SK-N-SH treated with all-trans-retinoic acid at 6 μM for 48 hours (cell line): ENCODE data around the gene SPECC1.
"Not testable (repeated sequence)": the region's sequence is repeated elsewhere in the genome, so short reads cannot be mapped to it uniquely, and the experiment has no call there.

Experiments used
- ATAC-seq: fragments of 200-7000 bp; cut with Tn5 transposase; 3 replicates; pipeline ENCODE4 v1.9.1; 2020; ENCODE audit warnings: mild to moderate bottlenecking, moderate library complexity
- ARNTL ChIP-seq: fragments of 450-650 bp; formaldehyde crosslinking; IDR thresholded peaks from 2 replicates; pipeline ENCODE4 v1.5.0; 2020; ENCODE audit warnings: low read depth, mild to moderate bottlenecking, moderate library complexity, borderline replicate concordance
- BACH2 ChIP-seq: fragments of 250-450 bp; sonication (Bioruptor Pico); IDR thresholded peaks from 2 replicates; pipeline ENCODE4 v1.9.0; 2021; ENCODE audit warnings: mild to moderate bottlenecking, borderline replicate concordance
- ESRRG ChIP-seq: fragments of 250-450 bp; sonication (Bioruptor Pico); IDR thresholded peaks from 2 replicates; pipeline ENCODE4 v1.6.1; 2021; ENCODE audit warnings: mild to moderate bottlenecking
- GLIS3 ChIP-seq: fragments of 250-450 bp; sonication (Bioruptor Pico); IDR thresholded peaks from 2 replicates; pipeline ENCODE4 v1.5.0; 2020; ENCODE audit warnings: mild to moderate bottlenecking, moderate library complexity
- ISL1 ChIP-seq: fragments of 250-450 bp; sonication (Bioruptor Pico); IDR thresholded peaks from 2 replicates; pipeline ENCODE4 v2.1.2; 2022; ENCODE audit warnings: mild to moderate bottlenecking, moderate library complexity
- PPARA ChIP-seq: fragments of 250-450 bp; sonication (Bioruptor Pico); IDR thresholded peaks from 2 replicates; pipeline ENCODE4 v1.5.0; 2020; ENCODE audit warnings: mild to moderate bottlenecking, borderline replicate concordance
- RARB ChIP-seq: fragments of 250-450 bp; sonication (Bioruptor Pico); IDR thresholded peaks from 2 replicates; pipeline ENCODE4 v1.8.0; 2021; ENCODE audit warnings: mild to moderate bottlenecking, moderate library complexity
- SNAI2 ChIP-seq: fragments of 250-450 bp; sonication (Bioruptor Pico); IDR thresholded peaks from 2 replicates; pipeline ENCODE4 v1.5.0; 2020; ENCODE audit warnings: mild to moderate bottlenecking, moderate library complexity
- TOX ChIP-seq: fragments of 250-450 bp; sonication (Bioruptor Pico); IDR thresholded peaks from 2 replicates; pipeline ENCODE4 v1.8.0; 2021; ENCODE audit warnings: mild to moderate bottlenecking, moderate library complexity, borderline replicate concordance
- ZC3H10 ChIP-seq: fragments of 250-450 bp; sonication (Bioruptor Pico); IDR thresholded peaks from 2 replicates; pipeline ENCODE4 v1.5.1; 2021; ENCODE audit warnings: mild to moderate bottlenecking, moderate library complexity
- ZFP30 ChIP-seq: fragments of 450-650 bp; formaldehyde crosslinking; IDR thresholded peaks from 2 replicates; pipeline ENCODE4 v1.5.0; 2022; ENCODE audit warnings: mild to moderate bottlenecking, moderate library complexity
- ZNF565 ChIP-seq: fragments of 450-650 bp; formaldehyde crosslinking; conservative IDR thresholded peaks from 2 replicates; pipeline ENCODE4 v1.5.0; 2020; ENCODE audit warnings: low read depth, mild to moderate bottlenecking, moderate library complexity
- ZNF70 ChIP-seq: fragments of 450-650 bp; formaldehyde crosslinking; IDR thresholded peaks from 2 replicates; pipeline ENCODE4 v1.5.0; 2020; ENCODE audit warnings: mild to moderate bottlenecking, moderate library complexity
- ZNF8 ChIP-seq: fragments of 450-650 bp; formaldehyde crosslinking; IDR thresholded peaks from 2 replicates; pipeline ENCODE4 v1.5.0; 2020; ENCODE audit warnings: mild to moderate bottlenecking, moderate library complexity
- TF ChIP-seq, protein P1 (sequence below): fragments of 250-450 bp; sonication (Bioruptor Pico); IDR thresholded peaks from 2 replicates; pipeline ENCODE4 v1.5.1; 2021; ENCODE audit warnings: mild to moderate bottlenecking, moderate library complexity
- TF ChIP-seq, protein P2 (sequence below): fragments of 250-450 bp; sonication (Bioruptor Pico); IDR thresholded peaks from 2 replicates; pipeline ENCODE4 v1.5.0; 2020; ENCODE audit warnings: mild to moderate bottlenecking, moderate library complexity

The SPECC1 gene

GRCh38 chr17:20254541-20254940 is 245.4 kb downstream of the SPECC1 start:
- TF ChIP-seq, protein P1, sequence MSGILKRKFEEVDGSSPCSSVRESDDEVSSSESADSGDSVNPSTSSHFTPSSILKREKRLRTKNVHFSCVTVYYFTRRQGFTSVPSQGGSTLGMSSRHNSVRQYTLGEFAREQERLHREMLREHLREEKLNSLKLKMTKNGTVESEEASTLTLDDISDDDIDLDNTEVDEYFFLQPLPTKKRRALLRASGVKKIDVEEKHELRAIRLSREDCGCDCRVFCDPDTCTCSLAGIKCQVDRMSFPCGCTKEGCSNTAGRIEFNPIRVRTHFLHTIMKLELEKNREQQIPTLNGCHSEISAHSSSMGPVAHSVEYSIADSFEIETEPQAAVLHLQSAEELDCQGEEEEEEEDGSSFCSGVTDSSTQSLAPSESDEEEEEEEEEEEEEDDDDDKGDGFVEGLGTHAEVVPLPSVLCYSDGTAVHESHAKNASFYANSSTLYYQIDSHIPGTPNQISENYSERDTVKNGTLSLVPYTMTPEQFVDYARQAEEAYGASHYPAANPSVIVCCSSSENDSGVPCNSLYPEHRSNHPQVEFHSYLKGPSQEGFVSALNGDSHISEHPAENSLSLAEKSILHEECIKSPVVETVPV (CRISPR knock-in tag), result no peak
- TF ChIP-seq ZNF70 (CRISPR knock-in tag) (no peak), ESRRG (CRISPR knock-in tag) (no peak), PPARA (no peak)
- TF ChIP-seq, protein P2, sequence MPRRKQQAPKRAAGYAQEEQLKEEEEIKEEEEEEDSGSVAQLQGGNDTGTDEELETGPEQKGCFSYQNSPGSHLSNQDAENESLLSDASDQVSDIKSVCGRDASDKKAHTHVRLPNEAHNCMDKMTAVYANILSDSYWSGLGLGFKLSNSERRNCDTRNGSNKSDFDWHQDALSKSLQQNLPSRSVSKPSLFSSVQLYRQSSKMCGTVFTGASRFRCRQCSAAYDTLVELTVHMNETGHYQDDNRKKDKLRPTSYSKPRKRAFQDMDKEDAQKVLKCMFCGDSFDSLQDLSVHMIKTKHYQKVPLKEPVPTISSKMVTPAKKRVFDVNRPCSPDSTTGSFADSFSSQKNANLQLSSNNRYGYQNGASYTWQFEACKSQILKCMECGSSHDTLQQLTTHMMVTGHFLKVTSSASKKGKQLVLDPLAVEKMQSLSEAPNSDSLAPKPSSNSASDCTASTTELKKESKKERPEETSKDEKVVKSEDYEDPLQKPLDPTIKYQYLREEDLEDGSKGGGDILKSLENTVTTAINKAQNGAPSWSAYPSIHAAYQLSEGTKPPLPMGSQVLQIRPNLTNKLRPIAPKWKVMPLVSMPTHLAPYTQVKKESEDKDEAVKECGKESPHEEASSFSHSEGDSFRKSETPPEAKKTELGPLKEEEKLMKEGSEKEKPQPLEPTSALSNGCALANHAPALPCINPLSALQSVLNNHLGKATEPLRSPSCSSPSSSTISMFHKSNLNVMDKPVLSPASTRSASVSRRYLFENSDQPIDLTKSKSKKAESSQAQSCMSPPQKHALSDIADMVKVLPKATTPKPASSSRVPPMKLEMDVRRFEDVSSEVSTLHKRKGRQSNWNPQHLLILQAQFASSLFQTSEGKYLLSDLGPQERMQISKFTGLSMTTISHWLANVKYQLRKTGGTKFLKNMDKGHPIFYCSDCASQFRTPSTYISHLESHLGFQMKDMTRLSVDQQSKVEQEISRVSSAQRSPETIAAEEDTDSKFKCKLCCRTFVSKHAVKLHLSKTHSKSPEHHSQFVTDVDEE (CRISPR knock-in tag), result no peak
- no peak for ATAC-seq

- no peak for ATAC-seq
- TF ChIP-seq ZNF8 (no peak), TOX (CRISPR knock-in tag) (no peak), BACH2 (CRISPR knock-in tag) (no peak), ARNTL (CRISPR knock-in tag) (no peak), GLIS3 (CRISPR knock-in tag) (no peak), ISL1 (CRISPR knock-in tag) (no peak), ZNF70 (CRISPR knock-in tag) (no peak), ZC3H10 (CRISPR knock-in tag) (no peak)
Measured at GRCh38 chr17:20256144-20256543, 247.0 kb downstream of the SPECC1 start.

DNA sequence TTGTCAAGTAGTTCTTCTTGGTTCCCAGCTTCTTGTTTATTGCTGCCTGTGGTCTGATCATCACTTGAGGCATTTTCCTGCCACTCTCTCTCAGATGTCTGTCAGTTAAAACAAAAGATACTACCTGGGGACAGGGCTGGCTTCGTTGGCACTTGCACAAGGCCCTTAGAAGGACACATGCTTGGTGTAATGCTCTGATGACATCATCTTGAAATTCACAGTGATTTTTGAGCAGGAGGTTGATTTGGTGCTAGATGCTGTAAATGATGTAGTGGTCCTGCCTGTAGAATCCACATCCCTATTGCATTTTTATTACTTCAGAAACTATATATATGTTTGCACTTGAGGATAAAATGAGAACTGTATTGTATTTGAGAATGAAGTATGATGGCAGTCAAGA is 247.8 kb downstream of the SPECC1 start:
- TF ChIP-seq RARB (CRISPR knock-in tag), result no peak
- TF ChIP-seq ESRRG (CRISPR knock-in tag), result no peak
- TF ChIP-seq ZFP30 (CRISPR knock-in tag), result no peak
- no peak for TF ChIP-seq ISL1 (CRISPR knock-in tag)
- no peak for ATAC-seq

DNA sequence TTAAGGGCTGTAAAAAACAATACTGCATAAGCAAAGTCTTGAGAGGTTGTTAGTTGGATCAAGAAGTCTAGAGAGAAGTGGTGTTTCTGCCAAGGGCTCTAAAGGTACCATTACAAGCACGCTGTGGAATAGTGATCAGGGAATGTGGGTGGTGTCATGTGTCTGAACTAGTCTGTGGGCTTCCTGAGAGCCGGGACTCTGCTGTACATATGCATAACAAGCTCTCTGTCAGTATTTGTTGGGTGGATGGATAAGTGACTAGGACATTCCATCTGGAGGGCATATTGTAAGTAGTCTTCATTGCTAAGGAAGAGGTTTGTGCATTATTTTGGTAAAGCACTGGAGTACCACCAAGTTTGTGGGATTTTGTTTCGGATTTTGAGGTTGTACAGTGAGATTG is 248.6 kb downstream of the SPECC1 start:
- no peak for TF ChIP-seq ESRRG (CRISPR knock-in tag)

GRCh38 chr17:20259668-20260067 is 250.5 kb downstream of the SPECC1 start:
- no peak for ATAC-seq
- TF ChIP-seq TOX (CRISPR knock-in tag), result no peak
- TF ChIP-seq ESRRG (CRISPR knock-in tag), result no peak
- TF ChIP-seq SNAI2 (CRISPR knock-in tag), result no peak
- no peak for TF ChIP-seq ZFP30 (CRISPR knock-in tag)
- TF ChIP-seq BACH2 (CRISPR knock-in tag), result no peak
- no peak for TF ChIP-seq ZNF565 (CRISPR knock-in tag)
- no peak for TF ChIP-seq GLIS3 (CRISPR knock-in tag)
- no peak for TF ChIP-seq RARB (CRISPR knock-in tag)

More for the DNA sequence above, 248.6 kb downstream of the SPECC1 start:
- ATAC-seq, result no peak

DNA sequence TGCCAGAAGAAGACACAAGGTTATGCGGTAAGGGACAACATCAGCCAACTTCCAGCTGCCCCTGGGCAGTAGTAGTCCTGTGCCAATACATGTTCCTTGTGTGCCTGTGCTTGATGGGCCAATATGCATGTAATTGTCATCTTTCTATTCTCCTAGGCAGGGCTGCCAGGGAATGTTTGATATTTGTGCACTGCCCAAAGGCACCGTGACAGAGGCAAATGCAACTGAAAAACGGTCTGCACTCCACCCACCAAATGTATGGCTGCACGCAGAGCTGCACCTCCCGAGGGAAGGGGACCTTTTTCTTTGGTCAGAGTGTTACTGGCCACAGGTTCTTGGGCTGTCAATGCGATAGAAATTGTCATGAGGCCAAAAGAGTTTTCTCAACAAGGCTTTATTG is 251.1 kb downstream of the SPECC1 start:
- no peak for ATAC-seq
- no peak for TF ChIP-seq ZNF8
- TF ChIP-seq, protein P1 (CRISPR knock-in tag), result no peak

DNA sequence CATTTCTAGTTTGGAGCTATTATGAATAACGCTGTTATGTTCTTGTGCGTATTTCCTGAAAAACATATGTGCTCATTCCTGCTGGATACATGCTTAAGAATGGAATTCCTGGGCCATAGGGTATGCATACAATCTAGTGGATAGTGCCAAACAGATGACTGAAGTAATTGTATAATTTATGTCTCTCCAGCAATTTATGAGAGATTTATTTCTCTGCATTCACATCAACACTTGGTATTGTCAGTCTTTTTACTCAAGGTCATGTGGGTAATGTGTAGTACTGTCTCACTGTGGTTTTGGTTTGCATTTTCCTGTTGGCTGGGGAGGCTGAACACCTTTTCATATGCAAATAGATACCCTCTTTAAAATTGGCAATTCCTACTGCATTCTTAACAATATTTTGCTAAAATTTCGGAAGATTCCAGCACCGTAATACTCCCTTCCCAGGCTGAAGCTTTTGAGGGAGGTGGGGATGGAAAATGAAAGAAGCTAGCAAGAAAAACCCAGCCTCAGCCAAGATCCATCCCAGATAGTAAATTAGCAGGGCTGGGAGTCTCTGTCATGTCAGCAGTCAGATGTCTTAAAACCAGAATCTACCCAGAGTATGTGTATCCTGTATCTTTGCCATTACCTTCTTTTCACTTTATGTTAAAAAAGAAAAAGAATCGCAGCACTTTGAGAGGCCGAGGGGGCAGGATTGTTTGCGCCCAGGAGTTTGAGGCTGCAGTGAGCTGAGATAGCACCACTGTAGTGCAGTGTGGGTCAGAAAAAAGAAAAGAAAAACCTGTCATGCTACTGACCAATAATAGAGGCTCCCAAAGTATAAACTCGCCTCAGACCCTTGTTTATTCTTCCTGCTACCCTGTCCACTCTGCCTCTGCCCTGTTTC is 253.3 kb downstream of the SPECC1 start:
- ATAC-seq, result no peak
- TF ChIP-seq ISL1 (CRISPR knock-in tag), result 0 out of 2 replicates have a peak, but pooled peaks have one; percentile 29
- TF ChIP-seq PPARA, result no peak

- not testable (repeated sequence) for ATAC-seq
Measured at GRCh38 chr17:20263115-20263433, 253.9 kb downstream of the SPECC1 start.
